Muscle layer of duodenum (tissue), 2 donors: ENCODE results near the gene EFCAB6.

Experiments
- H3K27ac ChIP-seq: one replicate; pipeline ENCODE4 v1.7.0; 2013; ENCODE audit warnings: mild to moderate bottlenecking, low read length
- H3K27me3 ChIP-seq: one replicate; pipeline ENCODE4 v1.7.0; 2013; ENCODE audit warnings: low read depth, mild to moderate bottlenecking, control low read depth, low read length
- H3K36me3 ChIP-seq, 2 donors: one replicate each; pipeline ENCODE4 v1.7.0; 2013; ENCODE audit warnings: low read length in 2 of 2, control low read depth in 1 of 2, mild to moderate bottlenecking in 1 of 2; ENCODE audit not compliant: insufficient read depth in 2 of 2, control insufficient read depth in 1 of 2
- H3K4me1 ChIP-seq, 2 donors: one replicate each; pipeline ENCODE4 v1.7.0; 2013; ENCODE audit warnings: low read length in 2 of 2, mild to moderate bottlenecking in 2 of 2, control low read depth in 1 of 2, moderate library complexity in 1 of 2; ENCODE audit not compliant: insufficient read depth in 2 of 2, control insufficient read depth in 1 of 2
- H3K4me3 ChIP-seq, 2 donors: one replicate each; pipeline ENCODE4 v1.7.0; 2013; ENCODE audit warnings: low read length in 2 of 2, low read depth in 1 of 2, mild to moderate bottlenecking in 1 of 2
- H3K9me3 ChIP-seq, 2 donors: one replicate each; pipeline ENCODE4 v1.7.0; 2013; ENCODE audit warnings: low read length in 2 of 2, control low read depth in 1 of 2, mild to moderate bottlenecking in 1 of 2; ENCODE audit not compliant: control insufficient read depth in 1 of 2
- donor health status: healthy.

EFCAB6 gene

DNA sequence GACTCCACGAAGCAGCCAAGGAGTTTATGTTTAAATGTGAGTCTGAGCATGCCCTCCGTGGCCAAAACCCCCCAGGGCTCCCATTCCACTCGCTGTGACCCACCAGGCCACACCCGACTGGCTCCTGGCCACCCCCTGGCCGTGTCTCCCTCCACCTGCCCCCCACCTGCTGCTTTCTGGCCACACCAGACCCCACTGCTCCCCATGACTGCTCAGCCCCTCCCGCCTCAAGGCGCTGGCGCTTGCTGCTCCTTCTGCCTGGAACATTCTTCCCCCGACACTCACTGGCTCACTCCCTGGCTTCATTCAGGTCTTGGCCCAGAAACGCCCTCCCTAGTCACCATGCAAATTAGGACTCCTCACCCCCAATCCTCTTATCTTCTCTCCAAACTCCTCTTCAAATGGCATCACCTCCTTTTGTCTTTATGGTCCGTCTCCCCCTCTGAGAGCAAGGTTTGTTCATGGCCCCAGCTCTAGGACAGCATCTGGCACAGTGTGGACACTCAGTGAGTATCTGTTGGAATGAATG lies 72.2 kb downstream of the EFCAB6 start:
- peaks cover 0 to 7% of the 10 kb centered on the region in 2 donors for H3K4me1 ChIP-seq
- no peak overlapping the region for H3K27ac ChIP-seq
- H3K4me3 ChIP-seq, result no peak overlapping the region
- H3K27me3 ChIP-seq, result no peaks in the 10 kb centered on the region
- no peaks in the 10 kb centered on the region for H3K36me3 ChIP-seq
- H3K9me3 ChIP-seq, result no peaks in the 10 kb centered on the region

DNA sequence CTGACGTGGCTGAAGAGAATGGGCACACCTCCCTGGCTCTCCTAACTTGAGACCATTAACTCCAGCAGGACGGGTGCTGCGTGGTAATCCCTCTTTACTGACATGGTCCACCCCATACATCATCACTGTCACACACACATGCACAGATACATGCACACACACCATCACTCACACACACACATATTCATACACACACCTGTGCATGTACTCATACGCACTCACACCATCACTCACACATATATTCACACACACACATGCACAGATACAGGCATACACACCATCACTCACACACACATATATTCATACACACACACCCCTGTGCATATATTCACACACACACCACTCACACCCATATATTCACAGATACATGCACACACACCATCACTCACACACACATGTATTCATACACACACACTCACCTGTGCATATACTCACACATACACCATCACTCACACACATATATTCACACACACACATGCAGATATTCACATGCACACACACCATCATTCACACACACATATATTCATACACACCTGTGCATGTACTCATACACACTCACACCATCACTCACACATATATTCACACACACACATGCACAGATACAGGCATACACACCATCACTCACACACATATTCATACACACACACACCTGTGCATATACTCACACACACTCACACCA lies 74.8 kb downstream of the EFCAB6 start:
- no peaks in the 10 kb centered on the region for H3K36me3 ChIP-seq
- no peaks in the 10 kb centered on the region for H3K4me1 ChIP-seq
- no peaks in the 10 kb centered on the region for H3K27me3 ChIP-seq
- H3K9me3 ChIP-seq, result no peaks in the 10 kb centered on the region
- no peak overlapping the region for H3K27ac ChIP-seq
- H3K4me3 ChIP-seq, result no peak overlapping the region

DNA sequence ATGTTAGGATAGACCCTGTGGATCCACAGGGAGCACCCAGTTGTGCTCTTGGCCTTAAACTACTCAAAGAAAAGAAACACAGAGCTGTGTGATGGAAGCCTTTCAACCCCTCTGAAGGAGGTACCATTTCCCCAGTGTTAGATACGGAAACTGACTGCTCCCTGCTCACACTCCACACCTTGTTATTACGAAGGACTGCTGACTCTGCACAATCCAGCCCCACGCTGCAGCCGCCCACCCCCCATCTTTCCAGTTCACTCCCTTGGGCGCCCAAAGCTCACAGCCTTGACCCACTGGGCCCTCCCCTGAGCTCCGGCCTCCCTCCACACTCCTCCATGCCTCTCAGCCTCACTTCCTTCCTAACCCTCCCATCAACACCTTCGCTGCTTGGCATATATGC lies 75.5 kb downstream of the EFCAB6 start:
- no peak overlapping the region for H3K27ac ChIP-seq
- H3K36me3 ChIP-seq, result no peaks in the 10 kb centered on the region
- H3K4me1 ChIP-seq, result no peaks in the 10 kb centered on the region
- no peaks in the 10 kb centered on the region for H3K27me3 ChIP-seq
- no peaks in the 10 kb centered on the region for H3K9me3 ChIP-seq
- no peak overlapping the region for H3K4me3 ChIP-seq

DNA sequence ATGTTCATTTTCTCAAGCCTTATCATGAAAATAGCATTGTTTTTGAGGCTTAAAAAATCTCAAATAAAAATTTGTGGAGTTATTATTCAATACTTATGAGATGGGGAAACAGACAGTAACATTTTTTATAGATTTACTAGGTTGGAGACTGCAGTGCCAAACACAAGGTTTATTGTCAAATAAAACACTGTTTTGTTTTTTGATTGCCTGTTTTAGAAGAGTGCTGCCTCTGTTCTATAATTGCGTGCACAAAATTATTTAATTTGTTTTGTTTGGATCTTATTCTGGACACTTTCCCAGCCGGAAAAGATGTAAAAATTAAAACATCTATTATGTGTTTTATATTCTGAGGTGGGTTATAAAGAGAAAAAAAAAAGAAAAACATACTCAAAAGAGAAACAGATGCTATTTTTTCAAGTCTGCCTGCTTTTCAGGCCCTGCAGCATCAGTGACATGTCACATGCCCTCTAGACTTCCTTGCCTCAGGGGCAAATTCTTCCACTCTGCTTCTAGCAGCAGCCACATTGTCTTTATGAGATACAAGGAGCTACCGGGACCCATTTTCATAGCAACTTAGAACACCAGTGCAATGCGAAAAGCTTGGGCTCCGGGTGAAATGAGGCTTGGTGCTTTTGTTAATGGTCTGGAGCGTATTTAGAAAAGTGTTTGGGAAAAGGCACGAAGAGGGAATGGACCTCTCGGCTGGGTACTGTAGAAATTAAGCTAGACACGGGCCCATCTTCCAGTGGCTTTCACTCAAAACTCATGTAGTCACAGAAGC lies 77.5 kb downstream of the EFCAB6 start:
- Histone ChIP-seq H3K27ac (no peak overlapping the region), H3K36me3 (no peaks in the 10 kb centered on the region), H3K9me3 (no peaks in the 10 kb centered on the region), H3K27me3 (no peaks in the 10 kb centered on the region), H3K4me3 (no peak overlapping the region), H3K4me1 (no peaks in the 10 kb centered on the region)

DNA sequence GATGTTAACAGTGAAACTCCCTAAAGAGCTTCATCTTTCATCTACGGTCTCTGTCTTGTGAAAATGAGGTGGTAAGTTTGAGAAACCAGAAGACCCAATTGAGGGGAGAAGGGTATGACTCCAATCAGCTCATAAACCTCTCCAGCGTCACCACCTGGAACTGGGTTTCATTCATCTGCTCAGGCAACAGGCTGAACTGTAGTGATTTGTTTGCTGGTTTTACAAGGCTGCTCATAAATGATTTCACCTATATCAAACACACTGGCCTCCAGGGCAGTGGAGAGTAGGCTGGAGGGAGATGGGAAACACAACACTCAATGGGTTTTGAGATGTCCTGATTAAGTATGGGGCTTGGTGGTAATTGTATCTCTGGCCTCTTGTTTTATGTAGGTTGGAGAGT lies 79.0 kb downstream of the EFCAB6 start:
- no peak overlapping the region for H3K27ac ChIP-seq
- H3K4me3 ChIP-seq, result no peak overlapping the region
- no peaks in the 10 kb centered on the region for H3K4me1 ChIP-seq
- no peaks in the 10 kb centered on the region for H3K27me3 ChIP-seq
- no peaks in the 10 kb centered on the region for H3K36me3 ChIP-seq
- H3K9me3 ChIP-seq, result no peaks in the 10 kb centered on the region

DNA sequence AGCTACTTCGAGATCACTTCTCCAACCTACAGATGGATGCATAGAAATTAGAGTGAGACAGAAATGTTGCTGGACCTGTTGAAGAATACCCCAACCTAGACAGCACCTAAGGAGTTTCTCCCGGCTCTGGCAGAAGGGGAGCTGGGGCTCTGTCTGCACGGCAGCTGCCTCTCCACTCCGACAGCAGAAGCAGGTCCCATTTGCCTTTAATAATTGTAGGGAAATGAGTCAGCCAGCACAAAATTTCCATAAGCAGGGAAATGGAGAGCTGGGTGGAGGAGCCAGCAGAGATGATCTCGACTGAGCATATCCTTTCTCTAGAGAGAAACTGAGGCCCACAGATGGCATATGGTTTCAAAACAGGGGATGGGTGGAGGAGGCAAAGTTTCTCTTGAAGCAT lies 80.1 kb downstream of the EFCAB6 start:
- no peak overlapping the region for H3K27ac ChIP-seq
- H3K4me1 ChIP-seq, result no peaks in the 10 kb centered on the region
- no peak overlapping the region for H3K4me3 ChIP-seq
- no peaks in the 10 kb centered on the region for H3K9me3 ChIP-seq
- H3K36me3 ChIP-seq, result no peaks in the 10 kb centered on the region
- H3K27me3 ChIP-seq, result no peaks in the 10 kb centered on the region

DNA sequence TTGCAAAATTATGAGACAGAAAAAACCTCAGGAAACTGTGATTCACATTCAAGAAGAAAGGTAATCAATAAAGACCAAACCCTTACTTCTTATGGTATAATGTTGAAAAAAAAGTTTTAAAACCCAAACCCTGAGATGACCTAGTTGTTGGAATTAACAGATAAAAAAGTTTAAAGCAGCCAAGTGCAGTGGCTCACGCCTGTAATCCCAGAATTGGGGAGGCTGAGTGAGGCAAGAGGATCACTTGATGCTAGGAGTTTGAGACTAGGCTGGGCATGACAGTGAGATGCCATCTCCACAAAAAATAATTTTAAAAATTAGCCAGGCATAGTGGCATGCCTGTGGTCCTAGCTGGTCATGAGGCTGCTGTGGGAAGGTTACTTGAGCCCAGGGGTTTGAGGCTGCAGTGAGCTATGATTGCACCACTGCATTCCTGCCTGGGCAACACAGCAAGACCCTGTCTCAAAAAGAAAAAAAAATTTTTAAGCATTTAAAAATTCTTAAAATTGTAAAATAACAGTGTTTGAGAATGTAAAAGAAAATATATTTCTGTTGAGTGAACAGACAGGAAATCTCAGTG lies 85.1 kb downstream of the EFCAB6 start:
- no peaks in the 10 kb centered on the region for H3K9me3 ChIP-seq
- H3K4me1 ChIP-seq, result no peaks in the 10 kb centered on the region
- H3K27ac ChIP-seq, result no peak overlapping the region
- no peak overlapping the region for H3K4me3 ChIP-seq
- no peaks in the 10 kb centered on the region for H3K36me3 ChIP-seq
- no peaks in the 10 kb centered on the region for H3K27me3 ChIP-seq

DNA sequence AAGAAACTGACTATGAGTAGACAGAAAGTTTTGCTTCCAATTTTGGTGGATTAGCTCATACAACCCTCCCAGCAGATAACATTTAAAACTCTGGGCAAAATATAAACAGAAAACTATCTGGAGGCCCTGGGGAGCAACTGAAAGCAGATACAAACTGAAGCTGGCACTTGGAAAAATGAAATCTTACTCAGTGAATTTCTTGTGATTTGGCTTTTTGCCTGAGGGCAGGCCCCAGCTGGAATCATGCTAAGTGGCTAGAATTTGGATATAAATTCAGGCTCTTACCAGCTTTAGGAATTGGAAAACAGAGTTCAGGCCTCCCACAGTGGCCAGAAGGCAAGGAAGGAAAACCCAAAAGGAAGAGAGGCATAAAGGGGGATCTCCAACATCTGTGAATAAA lies 85.8 kb downstream of the EFCAB6 start:
- H3K27me3 ChIP-seq, result no peaks in the 10 kb centered on the region
- no peak overlapping the region for H3K27ac ChIP-seq
- H3K36me3 ChIP-seq, result no peaks in the 10 kb centered on the region
- no peaks in the 10 kb centered on the region for H3K9me3 ChIP-seq
- H3K4me1 ChIP-seq, result no peaks in the 10 kb centered on the region
- no peak overlapping the region for H3K4me3 ChIP-seq

DNA sequence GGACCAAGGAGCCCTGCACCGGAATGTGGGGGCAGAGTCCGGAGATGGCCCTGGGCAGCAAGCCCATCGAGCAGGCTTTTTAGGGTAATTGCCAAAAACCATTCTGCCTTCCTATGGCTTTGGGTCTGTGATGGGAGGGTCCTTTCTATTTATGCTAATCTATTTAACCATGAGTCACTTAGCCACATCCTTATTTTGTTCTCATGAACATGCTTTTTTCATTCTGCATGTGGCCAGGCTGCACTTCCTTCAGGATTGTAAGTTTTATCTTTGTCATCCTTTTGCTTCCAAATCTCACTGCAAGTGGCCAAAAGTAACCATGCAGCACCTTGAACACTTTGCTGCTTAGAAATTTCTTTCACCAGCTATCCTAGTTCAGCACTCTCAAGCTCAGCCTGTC lies 88.3 kb downstream of the EFCAB6 start:
- H3K27ac ChIP-seq, result no peak overlapping the region
- no peaks in the 10 kb centered on the region for H3K27me3 ChIP-seq
- no peak overlapping the region for H3K4me3 ChIP-seq
- no peaks in the 10 kb centered on the region for H3K36me3 ChIP-seq
- no peaks in the 10 kb centered on the region for H3K9me3 ChIP-seq
- no peaks in the 10 kb centered on the region for H3K4me1 ChIP-seq

DNA sequence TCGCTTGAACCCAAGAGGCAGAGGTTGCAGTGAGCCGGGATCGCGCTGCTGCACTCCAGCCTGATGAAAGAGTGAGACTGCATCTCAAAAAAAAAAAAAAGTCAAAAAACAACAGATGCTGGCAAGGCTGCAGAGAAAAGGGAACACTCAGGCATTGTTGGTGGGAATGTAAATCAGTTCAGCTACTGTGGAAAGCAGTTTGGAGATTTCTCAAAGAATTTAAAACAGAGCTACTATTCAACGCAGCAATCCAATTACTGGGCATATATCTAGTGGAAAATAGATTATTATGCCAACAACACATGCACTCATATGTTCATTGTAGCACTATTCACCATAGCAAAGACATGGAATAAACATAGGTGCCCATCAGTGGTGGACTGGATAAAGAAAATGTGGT lies 89.7 kb downstream of the EFCAB6 start:
- H3K36me3 ChIP-seq, result no peaks in the 10 kb centered on the region
- no peak overlapping the region for H3K27ac ChIP-seq

DNA sequence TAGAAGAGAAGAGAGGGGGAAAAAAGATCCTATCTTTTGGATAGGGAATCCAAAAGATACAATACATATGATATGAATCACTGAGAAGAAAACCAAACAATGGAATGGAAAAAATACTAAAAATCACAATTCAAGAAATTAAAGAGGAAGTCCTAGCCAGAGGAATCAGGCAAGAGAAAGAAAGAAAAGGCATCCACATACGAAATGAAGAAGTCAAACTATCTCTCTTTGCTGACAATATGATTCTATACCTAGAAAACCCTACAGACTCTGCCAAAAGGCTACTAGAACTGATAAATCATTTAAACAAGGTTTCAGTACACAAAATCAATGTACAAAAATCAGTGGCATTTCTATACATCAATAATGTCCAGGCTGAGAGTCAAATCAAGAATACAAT lies 91.4 kb downstream of the EFCAB6 start:
- Histone ChIP-seq H3K27ac (no peak overlapping the region), H3K9me3 (no peaks in the 10 kb centered on the region)

More for the DNA sequence above, 89.7 kb downstream of the EFCAB6 start:
- no peaks in the 10 kb centered on the region for H3K4me1 ChIP-seq
- H3K4me3 ChIP-seq, result no peak overlapping the region
- no peaks in the 10 kb centered on the region for H3K27me3 ChIP-seq
- H3K9me3 ChIP-seq, result no peaks in the 10 kb centered on the region

More for the DNA sequence above, 91.4 kb downstream of the EFCAB6 start:
- H3K4me1 ChIP-seq, result no peaks in the 10 kb centered on the region
- no peaks in the 10 kb centered on the region for H3K36me3 ChIP-seq
- H3K4me3 ChIP-seq, result no peak overlapping the region
- no peaks in the 10 kb centered on the region for H3K27me3 ChIP-seq
